OCI-LY7 (cell line): Measurements from ENCODE around the gene SPPL3. TPM values are rescaled to one million over a fixed set of nuclear protein-coding genes. Genes with fewer than 3 reads are reported as not detected.

ENCODE experiments used
- BruUV-seq: library from RNA; stranded (reverse); fragments of 400-500 nt; replicated peaks from 2 replicates; lab custom pipeline; 2021; lab: Mats Ljungman, UMichigan
- CTCF ChIA-PET: fragments of 300-600 bp; sonication (Branson Sonifier 250); formaldehyde crosslinking; loops from one replicate; lab custom pipeline; 2022; ENCODE audit warnings: antibody characterized with exemption; ENCODE audit not compliant: unreplicated experiment; lab: Charles Lee
- POLR2A ChIA-PET: fragments of 300-600 bp; sonication (Branson Sonifier 250); formaldehyde crosslinking; loops from one replicate; lab custom pipeline; 2022; ENCODE audit warnings: antibody characterized with exemption; lab: Charles Lee
- DNase-seq: peaks from one replicate; pipeline ENCODE4 v3.0.0-alpha.2; 2015; ENCODE audit warnings: low spot score
- H2AFZ ChIP-seq: fragments of 200-600 bp; sonication (generic), shearing (Covaris generic); 2 replicates; pipeline ENCODE4 v1.6.1; 2014; ENCODE audit warnings: mild to moderate bottlenecking, antibody characterized with exemption, low read length, moderate library complexity
- H3K27ac ChIP-seq: fragments of 200-600 bp; sonication (generic); 2 replicates; pipeline ENCODE4 v1.5.1; 2014; ENCODE audit warnings: mixed run types, low read depth, mild to moderate bottlenecking, moderate library complexity, low read length, inconsistent platforms; ENCODE audit not compliant: poor library complexity, severe bottlenecking
- H3K36me3 ChIP-seq: fragments of 200-600 bp; sonication (generic); 2 replicates; pipeline ENCODE4 v1.6.1; 2014; ENCODE audit warnings: mild to moderate bottlenecking, antibody characterized with exemption, low read length, moderate library complexity, mixed read lengths; ENCODE audit not compliant: insufficient read depth
- H3K4me1 ChIP-seq: fragments of 200-600 bp; sonication (generic); 2 replicates; pipeline ENCODE4 v1.5.1; 2014; ENCODE audit warnings: mild to moderate bottlenecking, low read length; ENCODE audit not compliant: insufficient read depth, poor library complexity, severe bottlenecking
- H3K4me2 ChIP-seq: fragments of 200-600 bp; sonication (generic); 2 replicates; pipeline ENCODE4 v1.6.1; 2014; ENCODE audit warnings: mild to moderate bottlenecking, low read length
- H3K4me3 ChIP-seq: fragments of 200-600 bp; sonication (generic); 2 replicates; pipeline ENCODE4 v1.5.1; 2014; ENCODE audit warnings: mild to moderate bottlenecking, low read depth, low read length; ENCODE audit not compliant: poor library complexity, severe bottlenecking
- H3K79me2 ChIP-seq: fragments of 200-600 bp; sonication (generic); 2 replicates; pipeline ENCODE4 v1.6.1; 2016; ENCODE audit warnings: low read depth, mild to moderate bottlenecking, low read length, moderate library complexity, mixed read lengths; ENCODE audit not compliant: insufficient read depth
- H3K9me2 ChIP-seq: fragments of 200-600 bp; sonication (generic); 2 replicates; pipeline ENCODE4 v1.6.1; 2016; ENCODE audit warnings: mild to moderate bottlenecking, low read length, mixed read lengths; ENCODE audit not compliant: insufficient read depth
- H3K9me3 ChIP-seq: fragments of 200-600 bp; sonication (generic); 2 replicates; pipeline ENCODE4 v1.6.1; 2014; ENCODE audit warnings: mild to moderate bottlenecking, mixed run types, low read length, mixed read lengths
- H4K20me1 ChIP-seq: fragments of 200-600 bp; sonication (generic); 2 replicates; pipeline ENCODE4 v1.6.1; 2014; ENCODE audit warnings: mild to moderate bottlenecking, antibody characterized with exemption, low read length, moderate library complexity, mixed read lengths; ENCODE audit not compliant: insufficient read depth
- CTCF ChIP-seq: fragments of 200-600 bp; sonication (generic); conservative IDR thresholded peaks from 2 replicates; pipeline ENCODE4 v1.5.1; 2014; ENCODE audit warnings: mild to moderate bottlenecking, antibody characterized with exemption, low read length, moderate library complexity, mixed read lengths
- EZH2phosphoT487 ChIP-seq: fragments of 200-600 bp; sonication (generic); IDR thresholded peaks from 2 replicates; pipeline ENCODE4 v1.6.1; 2018; ENCODE audit warnings: low read depth, borderline replicate concordance, mild to moderate bottlenecking, mixed run types, antibody characterized with exemption, low read length, moderate library complexity, mixed read lengths
- intact Hi-C: fragments of 100-400 bp; cut with micrococcal nuclease; formaldehyde crosslinking; loops from one replicate; pipeline ENCODE4 v1.10.0; 2022; ENCODE audit not compliant: unreplicated experiment
- total RNA-seq, 2 experiments: library from RNA; depleted of rRNA in 1 of 2; stranded (reverse); fragments of >200 nt in 1 of 2; shearing (Covaris generic) in 1 of 2; gene quantifications; 2 replicates each; pipeline ENCODE4 v1.2.3, GENCODE V29; 2014 to 2022

SPPL3 gene
- total RNA-seq, 2 experiments from 2014 or later, result 8.6 to 36.6 TPM

- DNase-seq, result peak; percentile 89
- no peak overlapping the region for H2AFZ ChIP-seq
- no peaks in the 10 kb centered on the region for H3K79me2 ChIP-seq
- H3K27ac ChIP-seq, result peak overlapping the region; percentile 90
- no peaks in the 10 kb centered on the region for H3K9me2 ChIP-seq
- peaks cover 55% of the 10 kb centered on the region for H3K4me1 ChIP-seq
- H3K4me3 ChIP-seq, result peak overlapping the region; percentile 51
- CTCF ChIA-PET, result no interaction called here
- POLR2A ChIA-PET, result interaction anchor here (0.6 to 1.1 kb wide), 3 partner anchors 8 to 96 kb away, joined by 3 to 5 read pairs (median 4); no protein-coding TSS in a partner anchor
- intact Hi-C loops, result loop anchor here (2.0 to 10.0 kb wide), 2 partner anchors 81 to 137 kb away; partner anchors contain the start of gene SPPL3
- H3K4me2 ChIP-seq, result peak overlapping the region; percentile 78
- peaks cover 48% of the 10 kb centered on the region for H3K36me3 ChIP-seq
- no peaks in the 10 kb centered on the region for H3K9me3 ChIP-seq
- no TSS peak for BruUV-seq
- no peaks in the 10 kb centered on the region for H4K20me1 ChIP-seq
- peak; percentile 69 for TF ChIP-seq CTCF
- no peak for TF ChIP-seq EZH2phosphoT487
Measured at GRCh38 chr12:120767071-120768024, 136.8 kb downstream of the SPPL3 start.

DNA sequence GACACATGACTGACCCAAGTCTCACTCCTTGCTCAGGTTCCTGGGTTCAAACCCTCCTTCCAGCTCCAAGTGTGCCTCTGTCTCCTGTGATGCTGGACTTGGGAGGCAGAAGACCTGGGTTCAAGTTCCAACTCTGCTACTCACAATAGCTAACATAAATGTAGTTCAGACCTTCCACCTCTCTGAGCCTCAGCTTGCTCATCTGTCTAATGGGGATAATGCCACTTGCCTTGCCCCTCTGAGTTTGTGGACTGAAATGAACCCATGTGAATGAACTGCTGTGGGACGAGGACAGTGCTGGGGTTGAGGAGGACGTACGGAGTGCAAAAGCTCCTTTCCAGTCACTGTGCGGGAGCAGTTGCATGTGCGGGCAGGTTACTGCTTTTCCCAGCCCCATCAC, 137.6 kb downstream of the SPPL3 start:
- Histone ChIP-seq H4K20me1 (no peaks in the 10 kb centered on the region), H3K27ac (peak overlapping the region; percentile 90), H3K4me1 (peaks cover 52% of the 10 kb centered on the region), H3K79me2 (no peaks in the 10 kb centered on the region), H3K9me3 (no peaks in the 10 kb centered on the region), H3K4me3 (no peak overlapping the region), H3K9me2 (no peaks in the 10 kb centered on the region), H3K4me2 (peak overlapping the region; percentile 78), H2AFZ (no peak overlapping the region), H3K36me3 (peaks cover 48% of the 10 kb centered on the region)
- no TSS peak for BruUV-seq
- POLR2A ChIA-PET, result interaction anchor here (0.6 to 1.8 kb wide), 7 partner anchors 11 to 185 kb away, joined by 3 to 7 read pairs (median 4); partner anchors contain the start of gene POP5
- DNase-seq, result no peak
- intact Hi-C loops, result loop anchor here (2.0 to 10.0 kb wide), 2 partner anchors 82 to 138 kb away; partner anchors contain the start of gene SPPL3
- no peak for TF ChIP-seq CTCF
- no peak for TF ChIP-seq EZH2phosphoT487
- CTCF ChIA-PET, result no interaction called here
